Sigmoid colon (tissue), 7 donors: ENCODE results near the gene UBE2H. TPM values are rescaled to one million over a fixed set of nuclear protein-coding genes. Genes with fewer than 3 reads are reported as not detected.
"Not testable (repeated sequence)": the region's sequence is repeated elsewhere in the genome, so short reads cannot be mapped to it uniquely, and the experiment has no call there.

Experiments used
- DNase-seq: peaks from one replicate; pipeline ENCODE4 v3.0.0-alpha.2; 2019
- H3K27ac ChIP-seq, 4 donors: fragments of 200-600 bp; sonication (generic); one replicate each; pipeline ENCODE4 v1.5.1; 2016 to 2019; ENCODE audit warnings: mild to moderate bottlenecking in 1 of 4
- H3K27me3 ChIP-seq, 3 donors: fragments of 200-600 bp; sonication (generic); one replicate each; pipeline ENCODE4 v1.5.1; 2019; ENCODE audit warnings: mild to moderate bottlenecking in 1 of 3
- H3K36me3 ChIP-seq, 4 donors: fragments of 200-600 bp; sonication (generic); one replicate each; pipeline ENCODE4 v1.5.1; 2016 to 2019
- H3K4me1 ChIP-seq, 4 donors: fragments of 200-600 bp; sonication (generic); one replicate each; pipeline ENCODE4 v1.5.1; 2017 to 2019
- H3K4me3 ChIP-seq, 4 donors: fragments of 200-600 bp; sonication (generic); one replicate each; pipeline ENCODE4 v1.5.1; 2017 to 2019; ENCODE audit warnings: mild to moderate bottlenecking in 2 of 4, moderate library complexity in 1 of 4
- H3K9me3 ChIP-seq, 4 donors: fragments of 200-600 bp in 3 of 4; sonication (generic) in 3 of 4; one replicate each; pipeline versions ENCODE4 v1.5.1 to v1.6.1; 2013 to 2019
- CTCF ChIP-seq, 4 experiments: fragments of 450-650 bp in 3 of 4; fragments of 200-600 bp in 1 of 4; IDR thresholded peaks; one replicate each; pipeline ENCODE4 v1.5.1; 2016 to 2019; ENCODE audit warnings: antibody characterized with exemption in 4 of 4, mild to moderate bottlenecking in 3 of 4, moderate library complexity in 2 of 4
- EP300 ChIP-seq, 4 donors: sonication (generic); formaldehyde crosslinking; IDR thresholded peaks; one replicate each; pipeline ENCODE4 v1.6.1; 2017; ENCODE audit warnings: antibody characterized with exemption in 4 of 4
- POLR2A ChIP-seq, 2 donors: fragments of 450-650 bp; IDR thresholded peaks; one replicate each; pipeline ENCODE4 v1.6.1; 2016; ENCODE audit warnings: antibody characterized with exemption in 2 of 2, mild to moderate bottlenecking in 2 of 2, moderate library complexity in 2 of 2
- POLR2AphosphoS5 ChIP-seq, 4 donors: sonication (generic); formaldehyde crosslinking; IDR thresholded peaks; one replicate each; pipeline ENCODE4 v1.6.1; 2017; ENCODE audit warnings: antibody characterized with exemption in 4 of 4
- WGBS, 2 donors: extraction: QIAGEN DNeasy Blood & Tissue Kit; methylation state at CpG; one replicate each; pipeline ENCODE4 v1.1.7; 2013; 5-methylcytosine and 5-hydroxymethylcytosine counted together
- intact Hi-C: fragments of 100-400 bp; cut with DNase I; formaldehyde crosslinking; loops from one replicate; pipeline ENCODE4 v1.15.1; 2023
- polyA plus RNA-seq, 3 donors: library from polyadenylated mRNA; stranded (reverse); fragments of 200-250 nt; gene quantifications; one replicate each; pipeline ENCODE4 v1.2.3, GENCODE V29; 2013
- total RNA-seq, 4 donors: library from RNA; depleted of rRNA; stranded (reverse); fragments of >200 nt; gene quantifications; one replicate each; pipeline ENCODE4 v1.1.0, GENCODE V29; 2016
- donor health status: healthy with polysubstance abuse.
- donor health status: Bipolar disorder and iron deficiency.
- donor health status: healthy.

Gene UBE2H
- total and polyA plus RNA-seq, 7 donors, result 20.4 to 99.7 (median 68.8) TPM

- peak; percentile 91 for DNase-seq
- TF ChIP-seq POLR2A (IDR thresholded peaks at IDR 0.05) (no peak), POLR2AphosphoS5 (IDR thresholded peaks at IDR 0.05) (peak in 2 of 4 donors; percentile 39 to 53), EP300 (IDR thresholded peaks at IDR 0.05) (no peak), CTCF (IDR thresholded peaks at IDR 0.05) (peak in 3 of 4 experiments; percentile 45 to 100 (median 68))
- no peaks in the 10 kb centered on the region for H3K9me3 ChIP-seq
- no peaks in the 10 kb centered on the region for H3K36me3 ChIP-seq
- H3K27ac ChIP-seq, result peak overlapping the region; percentile 55 to 80 (median 64)
- intact Hi-C loops, result loop anchor here (1.0 to 10.0 kb wide), 3 partner anchors 185 to 461 kb away; partner anchors contain the start of gene NRF1
- WGBS, 2 donors, result 1% methylated on average over 52 of the region's 52 CpGs
- no peaks in the 10 kb centered on the region for H3K27me3 ChIP-seq
- H3K4me3 ChIP-seq, result peak overlapping the region; percentile 44 to 76 (median 60)
- H3K4me1 ChIP-seq, result peaks cover 0 to 28% (median 21%) of the 10 kb centered on the region in 4 donors
Measured at GRCh38 chr7:129825209-129825970, 127.4 kb downstream of the UBE2H start.

DNA sequence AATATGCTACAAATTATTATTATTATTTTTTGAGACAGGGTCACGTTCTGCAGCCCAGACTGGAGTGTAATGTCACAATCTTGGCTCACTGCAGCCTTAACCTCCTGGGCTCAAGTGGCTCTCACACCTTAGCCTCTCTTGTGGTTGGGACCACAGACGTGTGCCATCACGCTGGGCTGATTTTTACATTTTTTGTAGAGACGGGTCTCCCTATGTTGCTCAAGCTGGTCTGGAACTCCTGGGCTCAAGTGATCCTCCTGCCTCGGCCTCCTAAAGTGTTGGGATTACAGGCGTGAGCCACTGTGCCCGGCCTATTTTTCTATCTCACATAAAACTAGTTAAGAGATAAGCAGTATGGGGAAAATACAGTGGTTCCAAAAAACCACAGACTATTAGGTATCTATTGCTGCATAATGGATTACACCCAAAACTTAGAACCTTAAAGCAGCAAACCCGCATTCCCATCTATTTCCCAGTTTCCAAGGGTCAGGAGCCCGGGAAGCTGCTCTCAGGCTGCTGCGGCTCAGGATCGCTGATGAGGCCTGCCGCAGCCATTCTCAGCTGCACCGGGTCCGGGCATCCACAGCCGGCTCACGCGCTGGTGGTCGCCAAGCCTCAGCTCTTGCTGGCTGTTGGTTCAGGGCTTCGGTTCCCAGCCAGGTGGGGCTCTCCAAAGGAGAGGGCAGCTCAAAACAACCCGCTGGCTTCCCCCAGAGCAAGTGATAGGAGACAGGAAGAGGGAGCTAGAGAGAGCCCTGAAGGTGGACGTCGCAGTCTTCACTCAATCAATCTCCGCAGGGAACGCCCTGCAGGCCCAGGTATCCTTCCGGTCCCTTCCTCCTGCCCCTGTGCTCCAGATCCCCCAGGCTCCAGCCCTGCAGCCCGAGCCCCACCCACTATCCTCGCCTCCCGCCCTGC is 128.2 kb downstream of the UBE2H start:
- intact Hi-C loops, result loop anchor here (1.0 to 10.0 kb wide), 3 partner anchors 186 to 460 kb away; partner anchors contain the start of gene NRF1
- TF ChIP-seq POLR2A (IDR thresholded peaks at IDR 0.05) (no peak), POLR2AphosphoS5 (IDR thresholded peaks at IDR 0.05) (no peak), EP300 (IDR thresholded peaks at IDR 0.05) (no peak), CTCF (IDR thresholded peaks at IDR 0.05) (no peak)
- no peaks in the 10 kb centered on the region for H3K36me3 ChIP-seq
- 26 to 33% methylated on average over 28 of the region's 28 CpGs for WGBS, 2 donors
- no peaks in the 10 kb centered on the region for H3K9me3 ChIP-seq
- DNase-seq, result no peak
- no peaks in the 10 kb centered on the region for H3K27me3 ChIP-seq
- H3K27ac ChIP-seq, result peak overlapping the region; percentile 55 to 80 (median 64)
- peak overlapping the region; percentile 44 to 76 (median 60) for H3K4me3 ChIP-seq
- peaks cover 0 to 20% (median 13%) of the 10 kb centered on the region in 4 donors for H3K4me1 ChIP-seq

- not testable (repeated sequence) for H3K36me3 ChIP-seq, H3K9me3 ChIP-seq, DNase-seq, H3K27ac ChIP-seq, H3K4me3 ChIP-seq, H3K27me3 ChIP-seq
- intact Hi-C loops, result loop anchor here (10.0 kb wide), 1 partner anchor 458 kb away; no protein-coding TSS in a partner anchor
- WGBS, 2 donors, result 98% methylated on average over 5 of the region's 5 CpGs
- peaks cover 0 to 18% (median 13%) of the 10 kb centered on the region in 4 donors for H3K4me1 ChIP-seq
Measured at GRCh38 chr7:129823143-129823542, 129.6 kb downstream of the UBE2H start.

GRCh38 chr7:129821476-129821875 is 131.3 kb downstream of the UBE2H start:
- DNase-seq, result no peak
- WGBS, 2 donors, result 90 to 92% methylated on average over 2 of the region's 2 CpGs
- Histone ChIP-seq H3K27me3 (no peaks in the 10 kb centered on the region), H3K9me3 (peaks cover 0 to 4% (median 0%) of the 10 kb centered on the region in 4 donors), H3K27ac (no peak overlapping the region), H3K4me3 (no peak overlapping the region), H3K4me1 (peaks cover 0 to 17% (median 13%) of the 10 kb centered on the region in 4 donors), H3K36me3 (no peaks in the 10 kb centered on the region)
- intact Hi-C loops, result loop anchor here (10.0 kb wide), 1 partner anchor 457 kb away; no protein-coding TSS in a partner anchor
- no peak for TF ChIP-seq POLR2AphosphoS5 (IDR thresholded peaks at IDR 0.05)
- TF ChIP-seq POLR2A (IDR thresholded peaks at IDR 0.05), result no peak
- TF ChIP-seq CTCF (IDR thresholded peaks at IDR 0.05), result no peak
- no peak for TF ChIP-seq EP300 (IDR thresholded peaks at IDR 0.05)
